WERI-Rb-1 (cell line): ENCODE data around the gene MUL1.

ENCODE experiments used
- DNase-seq: peaks from one replicate; pipeline ENCODE4 v3.0.0-alpha.2; 2020
- H3K27ac ChIP-seq: fragments of 250-450 bp; sonication (Bioruptor Pico); 2 replicates; pipeline ENCODE4 v1.5.1; 2020; ENCODE audit warnings: mild to moderate bottlenecking, moderate library complexity
- H3K27me3 ChIP-seq: fragments of 250-450 bp; sonication (Bioruptor Pico); 2 replicates; pipeline ENCODE4 v1.5.1; 2021; ENCODE audit warnings: mild to moderate bottlenecking, low read depth, moderate library complexity; ENCODE audit not compliant: insufficient read depth, severe bottlenecking
- H3K36me3 ChIP-seq: fragments of 250-450 bp; sonication (Bioruptor Pico); 2 replicates; pipeline ENCODE4 v1.5.1; 2020; ENCODE audit warnings: mild to moderate bottlenecking, moderate library complexity
- H3K4me3 ChIP-seq: 2 replicates; pipeline ENCODE4 v1.5.1; 2011; ENCODE audit warnings: low read depth, mild to moderate bottlenecking, control low read depth, low read length
- H3K9me3 ChIP-seq: fragments of 250-450 bp; sonication (Bioruptor Pico); 2 replicates; pipeline ENCODE4 v1.5.1; 2021; ENCODE audit warnings: mild to moderate bottlenecking, moderate library complexity; ENCODE audit not compliant: severe bottlenecking
- TF ChIP-seq, protein P1 (sequence below): IDR thresholded peaks from 2 replicates; pipeline ENCODE4 v1.5.1; 2011; ENCODE audit warnings: low read depth, mild to moderate bottlenecking, control low read depth, inconsistent platforms, low read length

The MUL1 gene

DNA sequence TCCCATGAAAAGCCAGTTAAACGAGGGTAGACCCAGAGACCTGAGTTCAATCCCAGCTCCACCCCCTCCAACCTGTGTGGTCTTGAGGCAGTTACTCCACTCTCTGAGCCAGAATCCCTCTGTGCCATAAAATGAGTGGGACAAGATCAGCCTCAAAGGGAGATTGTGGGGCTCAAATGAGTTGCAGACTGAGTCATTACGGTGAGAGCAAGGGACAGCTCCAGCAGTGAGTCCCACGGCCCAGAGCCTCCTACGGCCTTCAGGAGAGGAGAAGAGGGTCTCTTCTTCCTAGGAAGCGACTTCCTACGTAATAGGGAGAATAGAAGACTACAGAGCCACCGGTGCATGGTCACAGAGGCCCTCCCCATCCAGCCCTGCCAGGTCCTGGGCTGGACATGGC lies 15.2 kb downstream of the MUL1 start:
- Histone ChIP-seq H3K27me3 (peaks cover 48% of the 10 kb centered on the region), H3K9me3 (no peaks in the 10 kb centered on the region), H3K4me3 (no peak overlapping the region), H3K36me3 (no peaks in the 10 kb centered on the region), H3K27ac (no peak overlapping the region)
- TF ChIP-seq, protein P1, sequence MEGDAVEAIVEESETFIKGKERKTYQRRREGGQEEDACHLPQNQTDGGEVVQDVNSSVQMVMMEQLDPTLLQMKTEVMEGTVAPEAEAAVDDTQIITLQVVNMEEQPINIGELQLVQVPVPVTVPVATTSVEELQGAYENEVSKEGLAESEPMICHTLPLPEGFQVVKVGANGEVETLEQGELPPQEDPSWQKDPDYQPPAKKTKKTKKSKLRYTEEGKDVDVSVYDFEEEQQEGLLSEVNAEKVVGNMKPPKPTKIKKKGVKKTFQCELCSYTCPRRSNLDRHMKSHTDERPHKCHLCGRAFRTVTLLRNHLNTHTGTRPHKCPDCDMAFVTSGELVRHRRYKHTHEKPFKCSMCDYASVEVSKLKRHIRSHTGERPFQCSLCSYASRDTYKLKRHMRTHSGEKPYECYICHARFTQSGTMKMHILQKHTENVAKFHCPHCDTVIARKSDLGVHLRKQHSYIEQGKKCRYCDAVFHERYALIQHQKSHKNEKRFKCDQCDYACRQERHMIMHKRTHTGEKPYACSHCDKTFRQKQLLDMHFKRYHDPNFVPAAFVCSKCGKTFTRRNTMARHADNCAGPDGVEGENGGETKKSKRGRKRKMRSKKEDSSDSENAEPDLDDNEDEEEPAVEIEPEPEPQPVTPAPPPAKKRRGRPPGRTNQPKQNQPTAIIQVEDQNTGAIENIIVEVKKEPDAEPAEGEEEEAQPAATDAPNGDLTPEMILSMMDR, result no peak
- DNase-seq, result no peak

DNA sequence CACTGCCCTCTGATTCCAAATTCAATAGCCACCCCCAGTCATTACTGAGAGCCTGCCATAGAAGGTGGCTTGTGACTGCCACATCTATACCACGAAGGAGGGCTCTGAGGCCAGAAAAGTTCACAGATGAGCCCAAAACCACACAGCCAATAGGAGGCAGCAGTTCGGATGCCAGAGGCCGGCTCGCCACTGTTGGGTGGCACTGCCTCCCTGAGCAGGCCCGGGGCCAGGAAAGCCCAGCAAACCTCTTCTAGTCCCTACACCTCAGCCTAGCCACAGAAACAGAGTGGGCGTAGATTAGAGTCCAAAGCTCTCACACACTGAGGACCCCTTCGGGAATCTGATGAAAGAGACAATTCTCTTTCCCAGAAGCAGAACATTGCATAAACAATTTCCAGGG lies 16.1 kb downstream of the MUL1 start:
- no peak overlapping the region for H3K27ac ChIP-seq
- DNase-seq, result no peak
- H3K4me3 ChIP-seq, result no peak overlapping the region
- no peaks in the 10 kb centered on the region for H3K36me3 ChIP-seq
- no peaks in the 10 kb centered on the region for H3K9me3 ChIP-seq
- TF ChIP-seq, protein P1, result no peak
- H3K27me3 ChIP-seq, result peaks cover 57% of the 10 kb centered on the region

DNA sequence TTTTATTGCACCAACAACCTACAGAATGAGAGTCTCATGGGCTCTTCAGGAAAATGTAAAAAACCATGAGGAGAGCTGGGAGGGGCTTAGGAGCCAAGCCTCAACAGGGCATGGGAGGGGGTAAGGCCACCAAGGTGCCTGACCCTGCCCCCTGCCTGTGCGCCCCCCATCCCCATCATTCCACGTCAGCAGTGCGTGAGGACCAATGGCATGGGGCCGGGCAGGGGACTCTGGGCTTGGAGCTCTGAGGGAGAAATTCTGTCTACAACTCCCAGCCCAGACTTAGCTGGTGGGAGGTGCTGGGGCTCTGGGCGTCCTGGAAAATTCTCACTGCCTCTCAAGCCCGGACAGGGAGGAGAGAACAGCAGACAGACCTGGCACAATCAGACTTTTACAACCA lies 16.8 kb downstream of the MUL1 start:
- DNase-seq, result no peak
- TF ChIP-seq, protein P1, result no peak
- H3K9me3 ChIP-seq, result no peaks in the 10 kb centered on the region
- H3K4me3 ChIP-seq, result no peak overlapping the region
- no peak overlapping the region for H3K27ac ChIP-seq
- no peaks in the 10 kb centered on the region for H3K36me3 ChIP-seq
- peaks cover 63% of the 10 kb centered on the region for H3K27me3 ChIP-seq

DNA sequence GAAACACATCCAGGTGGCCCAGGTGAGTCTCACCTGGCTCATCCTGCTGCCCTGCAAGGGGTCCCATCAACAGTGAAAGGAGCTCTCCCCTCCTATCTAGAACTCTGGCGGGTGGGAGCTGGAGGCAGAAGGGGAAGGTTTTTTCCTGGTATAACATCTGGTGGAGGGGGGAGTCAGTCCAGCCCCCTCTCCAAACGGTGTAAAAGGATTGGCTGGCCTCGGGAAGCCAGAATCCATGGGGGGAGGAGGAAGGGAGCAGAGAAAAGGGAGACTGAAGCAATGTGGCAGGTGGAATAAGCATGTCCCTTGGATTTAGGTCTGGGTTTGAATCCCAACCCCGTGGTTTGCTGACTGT lies 20.7 kb downstream of the MUL1 start:
- Histone ChIP-seq H3K9me3 (no peaks in the 10 kb centered on the region), H3K4me3 (no peak overlapping the region), H3K36me3 (no peaks in the 10 kb centered on the region), H3K27ac (no peak overlapping the region), H3K27me3 (peaks cover 86% of the 10 kb centered on the region)
- TF ChIP-seq, protein P1, result no peak
- DNase-seq, result no peak

DNA sequence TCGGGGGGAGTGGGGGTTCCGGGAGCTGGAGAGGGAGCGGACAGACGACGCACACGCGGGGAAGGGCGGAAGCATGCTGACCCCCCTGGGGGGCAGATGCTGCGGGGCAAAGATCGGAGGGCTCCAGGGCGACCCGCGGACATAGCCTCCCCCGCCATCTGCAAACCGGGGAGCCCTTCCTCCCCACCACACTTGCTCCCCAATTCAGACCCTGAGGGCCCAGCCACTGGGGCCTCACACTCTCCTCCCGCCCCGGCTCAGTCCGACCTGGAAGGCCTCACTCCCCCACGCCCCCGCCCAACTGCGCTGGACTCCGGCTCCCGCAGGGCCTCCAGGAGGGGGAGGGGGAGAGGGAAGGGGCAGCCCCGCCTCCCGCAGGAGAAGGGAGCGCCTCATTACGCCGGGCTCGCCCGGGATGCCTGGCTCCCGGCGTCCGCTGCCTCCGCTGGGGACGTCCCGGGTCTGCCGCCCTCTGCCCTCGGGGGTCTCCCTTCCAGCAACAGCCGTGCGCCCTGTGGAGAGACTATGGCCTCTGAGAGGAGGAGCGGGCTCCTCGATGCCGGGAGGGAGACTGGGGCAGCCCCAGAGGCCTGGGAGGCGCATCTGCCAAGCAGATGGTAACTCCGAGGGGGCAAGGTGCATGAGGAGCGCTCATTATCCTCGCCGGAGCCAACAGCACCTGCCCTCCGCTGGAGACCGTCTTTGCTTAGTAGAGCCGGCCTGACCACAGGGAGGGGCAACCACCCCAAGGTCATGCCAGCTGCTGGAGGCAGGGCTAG lies 21.3 kb downstream of the MUL1 start:
- Histone ChIP-seq H3K9me3 (no peaks in the 10 kb centered on the region), H3K36me3 (no peaks in the 10 kb centered on the region), H3K27ac (no peak overlapping the region), H3K27me3 (peaks cover 86% of the 10 kb centered on the region), H3K4me3 (peak overlapping the region; percentile 44)
- TF ChIP-seq, protein P1, result no peak
- DNase-seq, result peak; percentile 64
